Measurements from ENCODE around the gene MT1X. TPM values are rescaled to one million over a fixed set of nuclear protein-coding genes. Genes with fewer than 3 reads are reported as not detected.

MT1X gene
- total and polyA plus RNA-seq, 2 of the 13 experiments (the other 11 are each of a cell fraction or from before 2014, with no cell fraction given) = 19.7 to 288 TPM

- no peak for TF ChIP-seq ZNF510 (CRISPR knock-in tag; IDR thresholded peaks at IDR 0.05; ENCODE audit: low read depth)
- peak; percentile 46 for TF ChIP-seq TBL1XR1 (IDR thresholded peaks at IDR 0.05; ENCODE audit: borderline replicate concordance, low read length, partially characterized antibody)
- TF ChIP-seq, protein P1, sequence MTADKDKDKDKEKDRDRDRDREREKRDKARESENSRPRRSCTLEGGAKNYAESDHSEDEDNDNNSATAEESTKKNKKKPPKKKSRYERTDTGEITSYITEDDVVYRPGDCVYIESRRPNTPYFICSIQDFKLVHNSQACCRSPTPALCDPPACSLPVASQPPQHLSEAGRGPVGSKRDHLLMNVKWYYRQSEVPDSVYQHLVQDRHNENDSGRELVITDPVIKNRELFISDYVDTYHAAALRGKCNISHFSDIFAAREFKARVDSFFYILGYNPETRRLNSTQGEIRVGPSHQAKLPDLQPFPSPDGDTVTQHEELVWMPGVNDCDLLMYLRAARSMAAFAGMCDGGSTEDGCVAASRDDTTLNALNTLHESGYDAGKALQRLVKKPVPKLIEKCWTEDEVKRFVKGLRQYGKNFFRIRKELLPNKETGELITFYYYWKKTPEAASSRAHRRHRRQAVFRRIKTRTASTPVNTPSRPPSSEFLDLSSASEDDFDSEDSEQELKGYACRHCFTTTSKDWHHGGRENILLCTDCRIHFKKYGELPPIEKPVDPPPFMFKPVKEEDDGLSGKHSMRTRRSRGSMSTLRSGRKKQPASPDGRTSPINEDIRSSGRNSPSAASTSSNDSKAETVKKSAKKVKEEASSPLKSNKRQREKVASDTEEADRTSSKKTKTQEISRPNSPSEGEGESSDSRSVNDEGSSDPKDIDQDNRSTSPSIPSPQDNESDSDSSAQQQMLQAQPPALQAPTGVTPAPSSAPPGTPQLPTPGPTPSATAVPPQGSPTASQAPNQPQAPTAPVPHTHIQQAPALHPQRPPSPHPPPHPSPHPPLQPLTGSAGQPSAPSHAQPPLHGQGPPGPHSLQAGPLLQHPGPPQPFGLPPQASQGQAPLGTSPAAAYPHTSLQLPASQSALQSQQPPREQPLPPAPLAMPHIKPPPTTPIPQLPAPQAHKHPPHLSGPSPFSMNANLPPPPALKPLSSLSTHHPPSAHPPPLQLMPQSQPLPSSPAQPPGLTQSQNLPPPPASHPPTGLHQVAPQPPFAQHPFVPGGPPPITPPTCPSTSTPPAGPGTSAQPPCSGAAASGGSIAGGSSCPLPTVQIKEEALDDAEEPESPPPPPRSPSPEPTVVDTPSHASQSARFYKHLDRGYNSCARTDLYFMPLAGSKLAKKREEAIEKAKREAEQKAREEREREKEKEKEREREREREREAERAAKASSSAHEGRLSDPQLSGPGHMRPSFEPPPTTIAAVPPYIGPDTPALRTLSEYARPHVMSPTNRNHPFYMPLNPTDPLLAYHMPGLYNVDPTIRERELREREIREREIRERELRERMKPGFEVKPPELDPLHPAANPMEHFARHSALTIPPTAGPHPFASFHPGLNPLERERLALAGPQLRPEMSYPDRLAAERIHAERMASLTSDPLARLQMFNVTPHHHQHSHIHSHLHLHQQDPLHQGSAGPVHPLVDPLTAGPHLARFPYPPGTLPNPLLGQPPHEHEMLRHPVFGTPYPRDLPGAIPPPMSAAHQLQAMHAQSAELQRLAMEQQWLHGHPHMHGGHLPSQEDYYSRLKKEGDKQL (CRISPR knock-in tag; IDR thresholded peaks at IDR 0.05; ENCODE audit: low read depth) = no peak; the same call in 1 of the 2 replicates
- TF ChIP-seq, protein P2, sequence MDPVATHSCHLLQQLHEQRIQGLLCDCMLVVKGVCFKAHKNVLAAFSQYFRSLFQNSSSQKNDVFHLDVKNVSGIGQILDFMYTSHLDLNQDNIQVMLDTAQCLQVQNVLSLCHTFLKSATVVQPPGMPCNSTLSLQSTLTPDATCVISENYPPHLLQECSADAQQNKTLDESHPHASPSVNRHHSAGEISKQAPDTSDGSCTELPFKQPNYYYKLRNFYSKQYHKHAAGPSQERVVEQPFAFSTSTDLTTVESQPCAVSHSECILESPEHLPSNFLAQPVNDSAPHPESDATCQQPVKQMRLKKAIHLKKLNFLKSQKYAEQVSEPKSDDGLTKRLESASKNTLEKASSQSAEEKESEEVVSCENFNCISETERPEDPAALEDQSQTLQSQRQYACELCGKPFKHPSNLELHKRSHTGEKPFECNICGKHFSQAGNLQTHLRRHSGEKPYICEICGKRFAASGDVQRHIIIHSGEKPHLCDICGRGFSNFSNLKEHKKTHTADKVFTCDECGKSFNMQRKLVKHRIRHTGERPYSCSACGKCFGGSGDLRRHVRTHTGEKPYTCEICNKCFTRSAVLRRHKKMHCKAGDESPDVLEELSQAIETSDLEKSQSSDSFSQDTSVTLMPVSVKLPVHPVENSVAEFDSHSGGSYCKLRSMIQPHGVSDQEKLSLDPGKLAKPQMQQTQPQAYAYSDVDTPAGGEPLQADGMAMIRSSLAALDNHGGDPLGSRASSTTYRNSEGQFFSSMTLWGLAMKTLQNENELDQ (CRISPR knock-in tag; IDR thresholded peaks at IDR 0.05; ENCODE audit: borderline replicate concordance) = no peak
- no peak for TF ChIP-seq FOXP1 (IDR thresholded peaks at IDR 0.05)
- TF ChIP-seq FOXP1 (CRISPR knock-in tag; IDR thresholded peaks at IDR 0.05) = no peak
- TF ChIP-seq CENPX (CRISPR knock-in tag; IDR thresholded peaks at IDR 0.05) = no peak
- TF ChIP-seq, protein P3, sequence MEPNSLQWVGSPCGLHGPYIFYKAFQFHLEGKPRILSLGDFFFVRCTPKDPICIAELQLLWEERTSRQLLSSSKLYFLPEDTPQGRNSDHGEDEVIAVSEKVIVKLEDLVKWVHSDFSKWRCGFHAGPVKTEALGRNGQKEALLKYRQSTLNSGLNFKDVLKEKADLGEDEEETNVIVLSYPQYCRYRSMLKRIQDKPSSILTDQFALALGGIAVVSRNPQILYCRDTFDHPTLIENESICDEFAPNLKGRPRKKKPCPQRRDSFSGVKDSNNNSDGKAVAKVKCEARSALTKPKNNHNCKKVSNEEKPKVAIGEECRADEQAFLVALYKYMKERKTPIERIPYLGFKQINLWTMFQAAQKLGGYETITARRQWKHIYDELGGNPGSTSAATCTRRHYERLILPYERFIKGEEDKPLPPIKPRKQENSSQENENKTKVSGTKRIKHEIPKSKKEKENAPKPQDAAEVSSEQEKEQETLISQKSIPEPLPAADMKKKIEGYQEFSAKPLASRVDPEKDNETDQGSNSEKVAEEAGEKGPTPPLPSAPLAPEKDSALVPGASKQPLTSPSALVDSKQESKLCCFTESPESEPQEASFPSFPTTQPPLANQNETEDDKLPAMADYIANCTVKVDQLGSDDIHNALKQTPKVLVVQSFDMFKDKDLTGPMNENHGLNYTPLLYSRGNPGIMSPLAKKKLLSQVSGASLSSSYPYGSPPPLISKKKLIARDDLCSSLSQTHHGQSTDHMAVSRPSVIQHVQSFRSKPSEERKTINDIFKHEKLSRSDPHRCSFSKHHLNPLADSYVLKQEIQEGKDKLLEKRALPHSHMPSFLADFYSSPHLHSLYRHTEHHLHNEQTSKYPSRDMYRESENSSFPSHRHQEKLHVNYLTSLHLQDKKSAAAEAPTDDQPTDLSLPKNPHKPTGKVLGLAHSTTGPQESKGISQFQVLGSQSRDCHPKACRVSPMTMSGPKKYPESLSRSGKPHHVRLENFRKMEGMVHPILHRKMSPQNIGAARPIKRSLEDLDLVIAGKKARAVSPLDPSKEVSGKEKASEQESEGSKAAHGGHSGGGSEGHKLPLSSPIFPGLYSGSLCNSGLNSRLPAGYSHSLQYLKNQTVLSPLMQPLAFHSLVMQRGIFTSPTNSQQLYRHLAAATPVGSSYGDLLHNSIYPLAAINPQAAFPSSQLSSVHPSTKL (CRISPR knock-in tag; IDR thresholded peaks at IDR 0.05) = peak; percentile 58; the same call in 1 of the 2 replicates
- peak; percentile 85 for TF ChIP-seq SALL1 (CRISPR knock-in tag; IDR thresholded peaks at IDR 0.05)
- no peak for TF ChIP-seq ZNF788 (CRISPR knock-in tag; IDR thresholded peaks at IDR 0.05; ENCODE audit: borderline replicate concordance)
- no peak for TF ChIP-seq ZNF570 (CRISPR knock-in tag; IDR thresholded peaks at IDR 0.05; ENCODE audit: borderline replicate concordance)
- TF ChIP-seq ZNF234 (CRISPR knock-in tag; conservative IDR thresholded peaks at IDR 0.05) = no peak
- TF ChIP-seq ZNF816 (CRISPR knock-in tag; IDR thresholded peaks at IDR 0.05; ENCODE audit: borderline replicate concordance) = peak; percentile 78
- TF ChIP-seq KLF16 (CRISPR knock-in tag; IDR thresholded peaks at IDR 0.05) = peak; percentile 24 to 83; a peak in 2 of 4 replicates
- TF ChIP-seq NCOA2 (CRISPR knock-in tag; IDR thresholded peaks at IDR 0.05) = peak; percentile 60
- TF ChIP-seq ZNF230 (CRISPR knock-in tag; IDR thresholded peaks at IDR 0.05) = peak; percentile 91
Observed at GRCh38 chr16:56729735-56730662, 47.7 kb downstream of the MT1X start, which contains the start of gene NUP93 (continued).

Data from HepG2 (cell line).